Measurements from ENCODE around the gene GPBP1.
"Not testable (repeated sequence)": the region's sequence is repeated elsewhere in the genome, so short reads cannot be mapped to it uniquely, and the experiment has no call there.

The GPBP1 gene

GRCh38 chr5:57303985-57304384 is 130.1 kb downstream of the GPBP1 start:
- TF ChIP-seq CTCF (IDR thresholded peaks at IDR 0.05; ENCODE audit: low read depth, low read length, missing control alignments) = peak; percentile 34
- no peak overlapping the region for H3K27ac ChIP-seq
- no peak overlapping the region for H3K4me3 ChIP-seq (ENCODE audit: low read depth, low read length)
- in situ Hi-C loops (cut with HindIII; ENCODE audit: low pct_ligation_motif_present, low sequenced_read_pairs) = loop anchor here (25.0 kb wide), 2 partner anchors 183 to 1158 kb away; partner anchors contain the start of genes ACTBL2 and PLK2
- no peak for DNase-seq
- no peaks in the 10 kb centered on the region for H3K27me3 ChIP-seq (replicated peaks)
- H3K36me3 ChIP-seq (replicated peaks) = no peaks in the 10 kb centered on the region

GRCh38 chr5:57304931-57305330 is 131.1 kb downstream of the GPBP1 start:
- H3K27ac ChIP-seq = no peak overlapping the region
- in situ Hi-C loops (cut with HindIII; ENCODE audit: low pct_ligation_motif_present, low sequenced_read_pairs) = loop anchor here (25.0 kb wide), 2 partner anchors 182 to 1157 kb away; partner anchors contain the start of genes ACTBL2 and PLK2
- no peaks in the 10 kb centered on the region for H3K27me3 ChIP-seq (replicated peaks)
- TF ChIP-seq CTCF (IDR thresholded peaks at IDR 0.05; ENCODE audit: low read depth, low read length, missing control alignments) = no peak
- DNase-seq = no peak
- no peaks in the 10 kb centered on the region for H3K36me3 ChIP-seq (replicated peaks)
- no peak overlapping the region for H3K4me3 ChIP-seq (ENCODE audit: low read depth, low read length)

- H3K36me3 ChIP-seq (replicated peaks) = no peaks in the 10 kb centered on the region
- no peak overlapping the region for H3K4me3 ChIP-seq (ENCODE audit: low read depth, low read length)
- in situ Hi-C loops (cut with HindIII; ENCODE audit: low pct_ligation_motif_present, low sequenced_read_pairs) = loop anchor here (25.0 kb wide), 2 partner anchors 181 to 1156 kb away; partner anchors contain the start of genes ACTBL2 and PLK2
- no peaks in the 10 kb centered on the region for H3K27me3 ChIP-seq (replicated peaks)
- no peak for DNase-seq
- TF ChIP-seq CTCF (IDR thresholded peaks at IDR 0.05; ENCODE audit: low read depth, low read length, missing control alignments) = no peak
- no peak overlapping the region for H3K27ac ChIP-seq
Observed at GRCh38 chr5:57306359-57306758, 132.5 kb downstream of the GPBP1 start.

- in situ Hi-C loops (cut with HindIII; ENCODE audit: low pct_ligation_motif_present, low sequenced_read_pairs) = loop anchor here (25.0 kb wide), 2 partner anchors 180 to 1155 kb away; partner anchors contain the start of genes ACTBL2 and PLK2
- TF ChIP-seq CTCF (IDR thresholded peaks at IDR 0.05; ENCODE audit: low read depth, low read length, missing control alignments) = no peak
Observed at GRCh38 chr5:57307516-57307915, 133.7 kb downstream of the GPBP1 start.

GRCh38 chr5:57309022-57309421 is 135.2 kb downstream of the GPBP1 start:
- H3K4me3 ChIP-seq (ENCODE audit: low read depth, low read length); H3K27me3 ChIP-seq (replicated peaks); DNase-seq; H3K27ac ChIP-seq; H3K36me3 ChIP-seq (replicated peaks): not testable (repeated sequence)
- in situ Hi-C loops (cut with HindIII; ENCODE audit: low pct_ligation_motif_present, low sequenced_read_pairs) = loop anchor here (25.0 kb wide), 2 partner anchors 178 to 1153 kb away; partner anchors contain the start of genes ACTBL2 and PLK2

More at GRCh38 chr5:57307516-57307915, 133.7 kb downstream of the GPBP1 start:
- Histone ChIP-seq H3K27ac (no peak overlapping the region), H3K27me3 (replicated peaks) (no peaks in the 10 kb centered on the region), H3K36me3 (replicated peaks) (no peaks in the 10 kb centered on the region), H3K4me3 (ENCODE audit: low read depth, low read length) (no peak overlapping the region)
- DNase-seq = no peak

- Histone ChIP-seq H3K36me3 (replicated peaks) (no peaks in the 10 kb centered on the region), H3K27me3 (replicated peaks) (no peaks in the 10 kb centered on the region), H3K4me3 (ENCODE audit: low read depth, low read length) (no peak overlapping the region), H3K27ac (no peak overlapping the region)
- in situ Hi-C loops (cut with HindIII; ENCODE audit: low pct_ligation_motif_present, low sequenced_read_pairs) = loop anchor here (25.0 kb wide), 2 partner anchors 176 to 1151 kb away; partner anchors contain the start of genes ACTBL2 and PLK2
- TF ChIP-seq CTCF (IDR thresholded peaks at IDR 0.05; ENCODE audit: low read depth, low read length, missing control alignments) = no peak
- DNase-seq = no peak
Observed at GRCh38 chr5:57311251-57311650, 137.4 kb downstream of the GPBP1 start.

Measured in brain microvascular endothelial cell (primary cell).